ENCODE data around the gene HOXD11.

The HOXD11 gene

DNA sequence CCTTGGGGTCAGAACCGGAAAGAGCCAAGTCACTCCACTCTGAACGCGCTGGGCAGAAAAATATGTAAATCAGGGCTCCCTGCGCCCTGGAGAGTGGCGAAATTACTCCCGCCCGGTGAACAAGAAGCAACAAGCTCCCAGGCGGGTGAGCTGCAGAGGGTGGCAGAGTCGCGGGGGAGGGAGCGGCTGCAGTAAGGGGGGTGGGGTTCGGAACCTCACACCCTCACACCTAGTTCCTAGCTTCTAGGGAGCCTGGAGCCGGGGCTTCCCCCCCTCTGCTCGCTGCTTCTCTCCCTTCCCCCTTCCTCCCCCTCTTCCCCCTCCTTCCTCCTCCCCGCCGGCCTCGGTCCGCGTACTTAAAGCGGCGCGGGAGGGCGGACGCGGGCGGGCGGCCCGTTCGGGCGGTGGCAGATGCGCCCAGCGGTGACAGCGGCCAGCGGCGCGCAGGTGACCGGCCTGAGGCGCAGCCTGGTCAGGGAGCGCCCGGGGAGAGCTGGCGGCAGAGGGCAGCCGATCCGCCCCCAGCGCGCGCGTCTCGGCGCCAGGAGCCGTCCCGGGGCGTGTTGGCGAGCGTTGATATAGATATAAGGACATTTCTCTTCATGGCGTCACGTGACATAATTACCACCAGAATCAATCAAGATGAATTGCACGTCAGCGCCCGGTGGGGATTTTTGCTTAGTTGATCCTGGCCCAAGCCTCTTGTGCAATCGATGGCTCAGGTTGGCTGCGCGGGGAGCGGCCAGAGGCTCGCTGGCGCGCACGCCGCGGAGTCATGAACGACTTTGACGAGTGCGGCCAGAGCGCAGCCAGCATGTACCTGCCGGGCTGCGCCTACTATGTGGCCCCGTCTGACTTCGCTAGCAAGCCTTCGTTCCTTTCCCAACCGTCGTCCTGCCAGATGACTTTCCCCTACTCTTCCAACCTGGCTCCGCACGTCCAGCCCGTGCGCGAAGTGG lies at the start of gene HOXD11:
Gene HOXD11 (plus strand): TSS at position 700 of the 959 bp plus-strand sequence. CDS start 76 bp downstream, at position 776.
- no peak for DNase-seq

DNA sequence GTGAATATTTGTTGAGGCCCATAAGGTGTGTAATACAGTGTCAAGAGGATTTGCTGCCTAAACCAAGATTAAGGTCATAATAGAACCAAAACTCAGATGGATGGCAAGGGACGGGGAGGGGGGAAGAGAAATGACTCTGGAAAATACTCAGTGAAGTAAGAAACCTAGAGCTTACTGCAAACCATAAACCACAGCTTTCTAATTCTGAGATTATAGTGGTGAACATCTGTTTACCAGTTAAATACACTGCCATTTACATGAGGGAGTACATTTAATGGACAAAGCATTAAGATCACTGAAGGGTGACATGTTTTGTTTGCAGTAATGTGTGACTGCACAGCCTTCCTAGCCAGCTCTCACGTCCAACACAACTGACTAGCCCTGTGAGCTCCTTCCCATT lies 43.1 kb upstream of the HOXD11 start:
- no peak for DNase-seq

DNA sequence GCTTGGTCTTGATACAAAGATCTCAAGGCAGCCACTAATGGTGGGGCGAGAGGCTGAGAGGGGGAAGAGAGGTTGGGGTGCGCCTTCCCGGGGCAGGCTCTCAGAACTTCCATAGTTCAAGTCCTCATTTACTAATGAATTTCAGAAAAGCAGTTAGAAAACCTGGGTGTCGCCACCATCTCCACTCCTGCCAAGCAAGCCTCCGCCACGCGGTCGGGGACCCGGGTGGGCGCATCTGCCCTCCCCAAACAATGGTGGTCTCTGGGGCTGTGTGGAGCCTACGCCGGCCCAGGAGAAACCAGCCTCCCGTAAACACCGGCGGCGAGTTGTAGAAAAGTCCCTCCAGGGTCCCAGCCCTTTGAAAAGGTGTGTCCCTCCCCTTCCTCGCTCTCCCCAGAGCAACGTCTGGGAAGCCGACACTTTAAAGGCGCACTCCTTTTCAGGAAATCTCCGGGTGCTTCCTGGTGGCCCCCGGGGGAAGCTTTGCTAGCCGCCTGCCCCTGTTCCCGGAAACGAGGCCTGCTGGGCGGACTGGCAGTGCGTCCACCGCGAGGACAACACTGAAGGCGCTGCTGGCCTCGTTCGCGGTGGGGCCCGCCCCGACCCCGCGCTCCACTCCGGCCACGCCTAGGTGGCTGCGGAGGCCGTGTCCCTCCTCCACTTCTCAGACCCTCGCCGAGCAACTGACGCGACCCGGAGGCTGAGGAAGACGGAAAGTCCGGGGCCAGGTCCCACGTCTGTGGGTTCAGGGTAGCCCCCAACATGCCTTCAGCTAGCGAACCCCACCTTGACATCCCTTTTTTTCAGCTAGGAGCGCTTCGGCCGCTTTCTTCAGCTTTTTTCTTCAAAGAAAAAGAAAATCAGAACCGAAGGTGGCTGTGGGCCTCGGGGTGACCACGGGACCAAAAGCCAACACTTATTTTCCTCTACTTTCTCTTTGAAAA lies 40.2 kb upstream of the HOXD11 start:
- DNase-seq, result no peak

DNA sequence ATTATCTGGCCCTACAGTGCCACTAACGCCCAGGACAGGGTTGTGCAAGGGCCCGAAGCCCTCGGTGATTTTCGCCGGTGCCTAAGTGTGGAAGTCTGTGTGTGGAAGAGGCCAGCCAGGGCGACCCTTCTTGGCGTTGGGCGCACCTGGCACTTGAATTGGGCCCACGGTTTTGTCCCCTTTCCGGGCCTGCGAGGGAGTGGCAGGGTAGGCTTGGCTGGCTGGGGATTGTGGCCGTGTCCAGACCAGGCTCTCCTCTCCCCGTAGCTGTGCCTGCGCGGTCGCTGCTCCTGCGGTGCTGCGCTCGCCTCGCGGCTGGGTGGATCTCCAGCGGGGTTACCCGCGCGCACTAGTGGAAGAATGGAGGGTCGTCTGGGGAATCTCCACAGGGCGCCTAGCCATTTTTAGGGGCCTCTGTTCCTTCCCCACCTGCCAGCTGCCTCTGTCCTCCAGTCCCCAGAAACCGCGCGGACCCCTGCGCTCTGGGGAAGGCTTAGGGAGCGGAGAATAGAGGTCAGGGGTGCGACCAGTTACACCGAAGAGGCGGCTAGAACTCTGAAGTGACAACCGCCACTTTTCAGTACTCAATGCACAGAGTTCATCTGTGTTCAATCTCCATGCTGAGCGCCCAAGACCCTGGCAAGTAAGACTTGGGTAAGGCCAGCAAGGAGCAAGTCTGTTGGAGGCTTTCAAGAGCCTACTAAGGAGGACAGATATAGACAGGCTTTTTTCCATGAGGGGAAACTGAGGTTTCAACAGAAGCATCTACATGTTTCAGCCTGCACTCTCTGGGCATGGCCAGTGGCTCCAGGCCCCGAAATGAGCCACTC lies 39.3 kb upstream of the HOXD11 start:
- no peak for DNase-seq

DNA sequence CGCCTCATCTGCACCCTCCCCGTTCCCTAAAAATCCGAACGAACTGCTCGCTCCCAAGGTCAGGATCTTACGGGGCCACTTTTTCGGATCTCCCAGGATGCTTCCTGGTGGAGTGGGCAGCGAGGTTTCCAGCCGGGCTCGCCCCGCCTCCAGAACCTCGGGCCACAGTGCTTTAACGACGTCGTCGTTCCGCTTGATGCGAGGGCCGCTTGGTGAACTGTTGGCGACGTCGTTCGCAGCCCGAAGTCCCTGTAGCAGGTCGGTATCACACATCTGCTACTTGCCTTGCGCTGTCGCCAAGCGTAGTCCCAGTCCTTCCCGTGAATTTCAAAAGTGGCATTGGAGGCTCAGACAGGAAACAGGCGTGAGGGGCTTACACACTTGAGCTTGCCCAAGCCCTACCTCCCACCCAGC lies 38.7 kb upstream of the HOXD11 start:
- DNase-seq, result no peak

DNA sequence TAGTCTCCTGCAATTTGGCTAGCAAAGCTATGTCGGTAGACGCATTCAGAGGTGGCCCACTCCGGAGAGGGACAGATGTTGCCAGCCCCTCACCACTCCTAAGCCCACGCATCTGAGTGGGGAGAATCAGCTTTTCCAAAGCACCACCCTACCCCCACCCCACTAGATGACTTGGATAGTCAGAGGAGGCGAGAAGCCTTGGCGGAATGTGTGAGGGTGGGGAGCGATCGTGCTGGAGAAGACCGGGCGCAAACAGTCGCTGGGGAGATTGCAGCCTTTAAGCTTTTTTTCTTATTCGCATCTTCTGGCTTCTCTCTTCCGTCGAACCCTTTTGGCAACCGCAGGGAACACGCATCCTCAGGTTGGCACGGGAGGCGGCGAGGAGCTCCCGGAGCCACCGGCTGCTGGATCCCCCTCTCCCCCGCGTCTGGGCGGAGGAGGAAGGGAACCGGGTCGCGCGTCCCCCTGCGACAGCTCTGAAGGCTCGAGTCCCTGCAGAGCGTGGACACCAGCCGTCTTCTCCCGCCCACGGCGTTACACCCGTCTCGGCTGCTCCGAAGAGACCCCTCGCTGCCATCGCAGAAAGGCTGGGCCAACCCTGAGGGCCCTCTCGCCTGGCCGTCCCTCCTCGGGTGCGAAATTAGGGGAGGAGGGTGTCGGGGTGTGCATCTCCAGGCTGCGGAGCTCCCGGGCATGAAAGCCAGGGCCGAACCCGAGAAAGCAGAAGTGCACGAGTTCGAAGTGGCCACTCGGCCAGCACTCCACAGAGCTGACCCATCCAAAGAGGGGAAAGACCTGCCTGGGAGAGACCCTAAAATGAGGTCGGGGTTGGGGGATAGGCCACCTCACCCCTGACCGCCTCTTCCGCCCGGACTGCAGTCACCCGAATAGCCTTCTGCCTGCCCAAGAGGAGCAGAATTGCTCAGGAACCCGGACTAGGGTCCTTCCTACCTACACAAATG lies 35.5 kb upstream of the HOXD11 start:
- DNase-seq, result no peak

DNA sequence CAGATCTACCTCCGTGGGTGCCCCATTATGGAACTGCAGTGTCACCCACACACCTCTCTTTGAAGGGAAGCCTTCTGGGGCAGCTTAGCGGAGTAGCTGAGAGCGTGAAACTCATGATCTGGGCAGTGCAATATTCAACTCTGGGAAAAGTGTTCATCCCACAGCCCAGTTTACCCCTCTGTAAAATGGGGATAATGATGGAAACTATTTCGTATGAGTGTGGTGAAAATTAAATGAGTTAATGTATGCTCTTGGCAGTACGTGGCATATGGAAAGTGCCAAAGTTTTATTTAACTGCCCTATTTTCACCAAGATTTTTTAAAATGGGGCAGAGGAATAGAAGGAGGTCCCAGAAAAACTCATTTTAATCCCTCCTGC lies 34.8 kb upstream of the HOXD11 start:
- no peak for DNase-seq

DNA sequence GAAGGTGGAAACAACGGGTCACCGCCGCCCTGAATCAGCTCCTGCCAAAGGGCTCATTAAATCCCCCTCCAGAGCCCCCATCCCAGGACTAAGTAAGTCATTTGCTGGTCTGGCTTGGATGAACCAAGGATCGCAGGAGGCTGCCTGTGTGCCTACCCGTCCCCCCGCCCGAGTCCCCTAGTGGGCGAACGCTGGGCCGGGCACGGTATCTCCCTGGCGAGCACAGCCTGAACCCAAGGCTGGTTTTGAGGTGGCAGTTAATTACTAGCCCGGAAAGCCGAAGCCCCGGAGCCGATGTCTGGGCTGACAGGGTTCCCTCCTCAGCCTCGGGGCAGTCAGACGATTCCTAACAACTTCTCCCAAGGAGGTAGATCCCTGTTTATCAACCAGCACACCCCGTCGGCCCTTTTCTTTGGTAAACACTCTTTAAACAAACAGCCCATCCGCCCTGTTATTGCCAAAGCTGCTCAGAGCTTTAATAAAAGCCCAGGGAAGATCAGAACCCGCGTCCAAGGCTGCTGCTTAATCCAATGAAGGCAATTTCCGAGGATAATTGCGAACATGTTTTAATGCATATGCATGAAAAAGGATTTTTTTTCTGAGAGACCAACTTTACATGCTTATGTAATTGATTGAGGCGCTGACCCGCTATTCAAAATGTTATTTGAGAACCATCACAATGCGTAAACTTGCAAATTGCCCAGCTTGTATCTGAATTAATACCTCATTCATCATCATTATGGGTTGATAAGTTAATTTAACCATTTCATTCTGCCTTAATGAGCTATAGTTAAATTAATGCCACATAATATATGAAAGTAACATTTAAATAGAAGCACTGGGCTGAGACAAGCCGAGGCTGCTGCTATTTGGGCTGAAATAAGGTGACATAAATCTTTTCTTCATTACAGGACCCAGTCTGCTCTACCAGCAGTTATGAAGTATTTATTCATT lies 33.9 kb upstream of the HOXD11 start:
- no peak for DNase-seq

DNA sequence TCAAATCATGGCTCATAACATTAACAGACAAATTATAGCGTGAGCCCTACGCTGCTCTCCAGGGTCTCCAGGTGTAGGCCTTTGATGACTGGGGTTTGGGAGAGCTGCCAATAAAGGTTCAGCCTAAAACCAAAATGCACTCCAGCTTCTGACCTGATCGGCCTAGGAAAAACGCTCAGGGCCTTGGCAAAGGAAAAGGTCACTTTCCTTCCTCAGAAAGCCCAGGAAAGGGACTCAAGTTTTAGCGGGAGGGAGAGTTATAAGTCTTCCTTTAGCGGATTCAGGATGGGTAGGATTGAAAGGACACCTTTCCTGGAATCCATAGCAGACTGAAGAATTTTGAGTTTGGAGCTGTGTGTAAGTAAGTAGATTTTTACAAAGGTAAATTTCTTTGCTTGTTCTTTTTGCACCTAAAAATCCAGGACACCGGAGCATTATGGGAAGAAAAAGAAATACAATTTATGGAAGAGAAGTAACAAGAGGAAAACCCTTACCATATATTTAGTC lies 32.1 kb upstream of the HOXD11 start:
- DNase-seq, result no peak

DNA sequence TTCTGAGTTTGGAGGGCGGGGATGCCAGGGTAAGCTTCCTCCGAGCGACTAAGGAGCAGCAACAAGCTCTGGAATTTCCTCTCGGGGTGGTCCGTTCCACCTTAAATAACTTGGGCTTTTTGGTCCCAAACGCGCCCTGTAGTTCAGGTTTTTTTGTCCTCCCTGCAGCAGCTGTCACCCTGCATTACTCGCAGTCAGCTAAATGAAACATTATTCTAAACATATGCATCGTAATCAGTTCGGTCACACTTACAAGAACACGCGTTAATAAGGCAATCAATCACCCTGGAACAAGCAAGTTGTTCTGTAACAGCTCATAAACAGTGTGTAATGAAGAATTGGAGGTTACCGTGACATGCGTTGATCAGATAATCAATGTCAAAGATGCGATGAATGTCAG lies 31.6 kb upstream of the HOXD11 start:
- DNase-seq, result no peak

DNA sequence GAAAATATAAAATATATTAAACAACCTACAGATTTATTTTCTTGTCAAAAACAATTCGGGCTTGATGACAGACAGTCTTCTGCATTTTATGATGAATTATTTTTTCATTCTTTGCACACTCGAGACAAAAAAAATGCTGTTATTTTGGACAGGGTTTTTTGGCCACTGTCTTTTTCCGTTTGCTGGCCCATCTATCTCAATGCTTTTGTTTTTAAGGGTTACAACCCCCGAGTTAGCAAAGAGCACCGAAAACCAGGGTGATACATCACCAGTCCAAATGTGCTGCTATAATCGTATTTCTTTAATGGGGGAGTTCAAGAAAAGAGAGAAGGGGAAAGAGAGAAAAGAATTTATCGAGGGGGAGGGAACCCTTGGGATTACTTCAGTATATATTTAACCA lies 31.0 kb upstream of the HOXD11 start:
- DNase-seq, result no peak

DNA sequence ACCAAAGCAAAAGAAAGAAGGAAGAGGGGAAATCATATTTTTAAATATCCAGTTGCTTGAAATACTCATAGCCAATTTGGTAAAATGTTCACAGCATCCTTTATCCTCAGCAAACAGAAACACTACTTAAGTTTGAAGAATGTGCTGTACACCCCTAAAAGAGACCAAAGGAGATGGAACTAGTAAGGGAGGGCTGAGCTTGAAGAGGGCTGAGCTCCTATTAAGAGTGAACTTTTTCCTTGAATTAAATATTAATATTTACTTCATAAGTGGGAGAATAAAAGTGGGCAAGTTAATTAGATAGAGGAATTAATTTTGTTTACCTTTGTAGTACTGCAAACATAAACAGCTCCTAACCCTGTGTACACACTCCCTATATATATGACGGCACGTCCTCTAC lies 30.3 kb upstream of the HOXD11 start:
- no peak for DNase-seq

DNA sequence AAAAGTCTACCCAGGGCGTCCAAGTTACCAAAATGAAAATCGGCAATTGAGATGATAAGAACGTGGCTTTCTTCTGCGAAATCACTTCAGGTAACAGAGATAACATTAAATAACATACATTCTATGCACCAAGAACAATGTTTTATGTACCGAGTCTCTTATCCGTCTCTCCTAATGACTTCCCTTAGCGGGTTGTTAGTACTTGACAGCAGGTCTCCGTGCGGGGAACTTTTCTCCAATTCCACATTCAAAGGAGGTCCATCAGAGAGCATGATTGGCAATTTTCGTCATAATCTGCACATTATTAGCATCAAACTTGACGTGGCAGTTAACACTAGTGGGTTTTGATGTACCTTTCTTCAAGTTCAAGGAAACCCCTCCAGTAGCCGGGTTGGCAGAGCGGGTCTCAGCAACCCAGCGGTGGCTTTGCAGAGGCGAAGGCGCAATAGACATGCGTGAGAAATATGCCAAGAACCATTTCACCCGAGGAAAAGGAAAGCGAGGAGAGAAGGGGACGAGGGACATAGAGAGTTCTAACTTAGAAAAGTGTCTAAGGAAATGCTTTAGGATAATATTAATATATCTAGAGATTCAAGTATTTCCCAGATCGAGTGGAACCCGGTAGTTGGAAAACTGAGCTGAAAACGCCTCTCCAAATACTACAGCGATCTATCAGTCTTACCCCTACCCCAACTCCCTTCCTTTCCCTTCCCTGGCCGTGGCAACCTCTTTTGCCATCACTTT lies 28.4 kb upstream of the HOXD11 start:
- no peak for DNase-seq

DNA sequence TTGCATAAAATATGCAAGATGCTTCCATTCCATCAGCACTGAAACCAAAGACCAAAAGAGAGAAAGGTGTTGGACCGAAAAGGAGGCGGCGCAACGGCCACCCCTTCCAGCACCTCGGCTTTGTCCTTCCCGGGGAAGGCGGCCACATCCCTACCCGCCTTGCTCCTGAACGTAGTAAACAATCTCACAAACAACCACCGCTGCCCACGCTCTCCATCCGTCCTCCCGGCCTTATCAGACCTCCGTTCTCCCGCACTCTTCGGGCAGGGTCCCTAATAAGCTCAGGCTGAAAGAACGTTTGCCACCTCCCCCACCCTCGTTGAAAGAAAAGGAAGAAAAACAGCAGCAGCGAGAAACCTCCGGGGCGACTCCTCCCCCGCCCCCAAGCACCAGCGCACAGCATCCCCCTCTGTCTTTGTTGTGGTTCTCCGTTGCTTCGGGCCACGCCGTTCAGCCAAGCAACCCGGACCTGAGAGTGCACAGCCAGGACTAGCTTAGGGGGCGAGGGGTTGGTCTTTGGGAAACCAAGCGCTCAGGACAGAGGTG lies 27.7 kb upstream of the HOXD11 start:
- no peak for DNase-seq

DNA sequence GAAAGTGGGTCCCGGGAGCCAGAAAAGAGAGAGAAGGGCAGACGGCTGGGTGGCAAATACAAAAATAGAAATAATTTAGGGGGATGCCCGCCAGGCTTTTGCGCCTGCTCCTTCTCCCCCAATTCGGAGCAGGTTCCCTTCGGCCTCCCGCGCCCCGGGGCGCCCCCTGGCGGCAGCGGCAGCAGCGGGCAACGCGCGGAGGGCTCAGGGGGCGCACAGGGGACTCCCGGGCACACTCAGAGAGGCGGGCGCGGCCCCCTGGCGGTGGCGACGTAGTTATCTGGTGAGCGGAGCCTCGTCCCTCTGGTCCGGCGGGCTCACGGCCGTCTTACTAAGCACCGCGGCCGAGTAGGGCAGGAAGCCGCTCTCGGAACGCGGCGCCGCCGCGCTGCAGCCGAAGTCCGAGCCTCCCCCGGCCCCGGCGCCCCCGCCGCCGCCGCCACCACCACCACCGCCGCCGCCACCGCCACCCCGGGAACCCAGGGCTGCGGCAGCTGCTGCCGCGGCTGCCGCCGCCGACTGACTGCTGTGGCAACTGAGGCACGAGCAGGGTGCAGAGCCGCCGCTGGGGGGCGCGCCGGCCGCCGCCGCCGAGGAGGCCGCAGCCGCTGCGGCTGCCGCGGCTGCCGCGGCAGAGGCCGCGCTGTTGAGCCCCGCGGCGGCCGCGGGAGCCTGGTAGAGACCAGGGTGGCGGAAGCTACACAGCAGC lies 27.1 kb upstream of the HOXD11 start:
- DNase-seq, result no peak

DNA sequence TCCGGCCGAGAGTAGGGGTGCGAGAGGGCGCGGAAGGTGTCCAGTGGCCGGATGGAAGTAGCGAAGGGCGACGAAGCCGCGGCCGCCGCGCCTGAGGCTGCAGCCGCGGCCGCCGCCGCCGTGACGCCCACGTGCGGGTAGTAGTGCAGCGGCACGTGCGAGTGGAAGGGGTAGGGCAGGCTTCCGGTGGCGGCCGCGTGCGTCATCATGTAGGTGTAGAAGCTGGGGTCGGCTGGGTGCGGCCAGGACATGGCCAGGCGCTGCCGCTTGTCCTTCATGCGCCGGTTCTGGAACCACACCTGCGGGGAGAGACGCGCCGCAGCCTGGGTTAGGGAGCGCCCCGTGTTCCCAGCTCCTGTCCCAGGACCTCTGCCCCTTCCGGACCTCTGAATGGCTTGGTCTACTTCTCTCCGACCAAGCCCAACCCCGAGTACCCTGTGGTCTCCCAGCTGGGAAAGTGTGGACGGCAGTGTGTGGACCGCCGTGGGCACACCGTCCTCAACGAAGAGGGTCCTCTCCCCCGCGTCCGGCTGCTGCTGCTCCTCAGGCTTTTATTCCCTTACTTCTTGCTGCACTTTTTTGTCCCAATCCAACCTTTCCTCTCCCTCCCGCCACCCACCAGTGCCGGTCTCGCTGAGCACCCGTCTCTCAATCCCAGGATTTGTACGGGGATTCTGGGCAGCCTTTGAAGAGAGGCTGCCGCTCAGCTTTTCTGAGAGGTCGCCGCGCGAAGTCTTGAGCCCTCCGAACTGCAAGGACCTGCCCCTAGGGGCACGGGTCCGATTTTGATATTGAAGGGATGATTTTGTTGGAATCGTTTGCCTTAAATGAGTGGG lies 26.3 kb upstream of the HOXD11 start:
- no peak for DNase-seq

DNA sequence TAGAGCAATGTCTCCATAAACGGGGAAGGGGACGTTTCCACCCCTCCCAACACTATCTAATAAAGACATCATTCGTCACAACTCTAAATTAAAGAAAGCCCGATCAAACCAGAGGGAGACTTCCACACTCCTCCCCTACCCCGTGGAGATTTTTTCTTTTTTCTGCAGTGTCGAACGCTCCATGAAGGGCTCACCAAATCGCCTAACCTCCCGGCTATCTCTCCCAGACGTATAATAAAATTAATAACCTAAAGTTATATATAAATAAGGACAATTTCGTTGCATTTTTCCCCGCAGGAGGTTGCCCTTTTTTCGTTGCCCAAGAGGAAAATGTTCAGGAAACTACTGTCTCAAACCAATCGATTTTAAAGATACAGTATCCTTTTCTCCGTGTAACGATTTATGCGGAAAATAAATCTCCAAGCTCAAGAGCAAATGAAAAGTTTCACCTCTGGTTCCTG lies 25.7 kb upstream of the HOXD11 start:
- no peak for DNase-seq

Data from stimulated activated CD4-positive, alpha-beta T cell treated with anti-CD3 and anti-CD28 coated beads, Interleukin-4, amount 100 ng/mL, for 24 hours (primary cell).